HuH-7.5 (cell line): ENCODE measurements around the gene OR51V1.
"Not testable (repeated sequence)": the region's sequence is repeated elsewhere in the genome, so short reads cannot be mapped to it uniquely, and the experiment has no call there.

Source experiments
- DNase-seq: peaks from one replicate; pipeline ENCODE4 v3.0.0; 2011; ENCODE audit warnings: low spot score

OR51V1 gene

DNA sequence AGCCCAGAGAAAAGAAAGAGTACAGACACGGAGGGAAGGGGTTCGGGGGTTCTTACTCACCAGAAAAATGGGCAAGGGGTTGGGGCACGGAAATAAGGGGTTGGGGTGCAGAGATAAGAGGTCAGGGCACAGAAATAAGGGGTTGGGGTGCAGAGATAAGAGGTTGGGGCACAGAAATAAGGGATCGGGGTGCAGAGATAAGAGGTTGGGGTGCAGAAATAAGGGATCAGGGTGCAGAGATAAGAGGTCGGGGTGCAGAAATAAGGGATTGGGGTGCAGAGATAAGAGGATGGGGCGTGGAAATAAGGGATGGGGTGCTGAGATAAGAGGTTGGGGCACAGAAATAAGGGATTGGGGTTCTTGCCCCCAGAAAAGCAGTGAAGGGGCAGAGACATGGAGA lies 35.7 kb downstream of the OR51V1 start:
- DNase-seq = not testable (repeated sequence)

- DNase-seq = not testable (repeated sequence)
These were observed 39.4 kb downstream of the OR51V1 start for GRCh38 chr11:5161045-5161444.

DNA sequence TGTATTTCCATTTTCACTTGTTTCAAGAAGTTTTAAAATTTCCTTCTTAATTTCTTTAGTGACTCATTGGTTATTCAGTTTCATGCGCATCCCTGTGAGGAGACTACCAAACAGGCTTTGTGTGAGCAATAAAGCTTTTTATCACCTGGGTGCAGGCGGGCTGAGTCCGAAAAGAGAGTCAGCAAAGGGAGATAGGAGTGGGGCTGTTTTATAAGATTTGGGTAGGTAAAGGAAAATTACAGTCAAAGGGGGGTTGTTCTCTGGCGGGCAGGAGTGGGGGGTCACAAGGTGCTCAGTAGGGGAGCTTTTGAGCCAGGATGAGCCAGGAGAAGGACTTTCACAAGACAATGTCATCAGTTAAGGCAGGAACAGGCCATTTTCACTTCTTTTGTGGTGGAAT lies 40.3 kb downstream of the OR51V1 start:
- DNase-seq = not testable (repeated sequence)

- DNase-seq = no peak
These were observed 40.7 kb downstream of the OR51V1 start for GRCh38 chr11:5159806-5160205.

GRCh38 chr11:5154657-5155056 lies 45.8 kb downstream of the OR51V1 start, which contains the start of gene OR52A1:
Gene OR52A1, minus strand, starts transcription at chr11:5154757. Its CDS starts 2,388 bp downstream, at chr11:5152369.
- no peak for DNase-seq

DNA sequence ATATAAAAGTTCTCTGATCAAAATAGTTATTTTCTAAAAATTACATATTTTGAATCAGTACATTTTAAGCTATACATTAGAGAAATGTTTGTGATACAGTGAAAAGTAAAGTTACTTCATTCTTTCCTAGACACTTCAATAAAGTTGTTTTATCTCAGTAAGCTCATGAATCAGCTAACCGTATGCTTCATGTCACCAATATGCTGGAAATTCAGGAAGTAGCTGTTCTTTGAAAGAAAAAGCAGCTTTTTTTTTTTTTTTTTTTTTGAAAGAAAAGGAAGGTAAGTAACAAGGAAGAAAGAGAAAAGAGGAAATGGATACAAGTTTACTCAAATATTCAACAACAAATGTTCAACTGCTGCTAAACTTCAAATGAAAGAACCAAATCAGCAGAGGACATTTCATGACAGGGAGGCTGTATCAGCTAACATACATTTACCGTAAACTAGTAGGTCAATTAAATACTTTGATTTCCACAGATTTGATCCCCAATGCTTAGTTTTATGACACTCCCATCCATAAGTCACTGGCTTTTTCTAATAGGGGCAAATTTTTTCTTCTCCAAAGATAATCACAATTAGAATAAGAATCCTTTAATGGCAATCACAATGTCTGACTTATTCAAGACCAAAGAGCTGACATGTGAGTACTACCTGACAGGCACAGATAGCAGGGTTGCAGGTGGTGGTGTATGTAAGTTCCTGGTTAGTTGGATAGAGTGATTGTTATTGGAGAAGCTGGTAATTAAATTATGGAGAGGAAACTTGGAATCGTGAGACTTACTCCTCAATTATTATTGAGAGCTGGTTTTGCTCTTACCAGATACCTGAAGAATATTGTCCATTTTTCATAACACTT lies 46.7 kb downstream of the OR51V1 start:
- DNase-seq = no peak

DNA sequence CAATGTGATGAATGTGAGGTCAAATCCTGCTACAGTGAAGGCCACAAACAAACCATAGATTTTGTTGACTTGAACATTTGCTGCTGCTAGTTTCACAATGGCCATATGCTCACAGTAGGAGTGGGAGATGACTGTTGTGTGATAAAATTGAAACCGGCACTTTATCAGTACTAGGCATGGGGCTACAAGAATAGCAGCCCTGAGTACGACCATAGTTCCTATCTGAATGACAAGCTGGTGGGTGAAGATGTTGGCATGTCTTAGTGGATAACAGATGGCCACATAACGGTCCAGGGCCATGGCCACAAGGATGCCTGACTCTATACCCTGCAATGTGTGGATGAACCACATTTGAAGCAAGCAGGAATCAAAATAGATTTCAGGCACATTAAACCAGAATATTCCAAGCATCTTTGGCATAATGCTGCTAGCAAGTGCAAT lies 48.7 kb downstream of the OR51V1 start:
- no peak for DNase-seq
